ENCODE measurements around the gene TNNT1.

TNNT1 gene

DNA sequence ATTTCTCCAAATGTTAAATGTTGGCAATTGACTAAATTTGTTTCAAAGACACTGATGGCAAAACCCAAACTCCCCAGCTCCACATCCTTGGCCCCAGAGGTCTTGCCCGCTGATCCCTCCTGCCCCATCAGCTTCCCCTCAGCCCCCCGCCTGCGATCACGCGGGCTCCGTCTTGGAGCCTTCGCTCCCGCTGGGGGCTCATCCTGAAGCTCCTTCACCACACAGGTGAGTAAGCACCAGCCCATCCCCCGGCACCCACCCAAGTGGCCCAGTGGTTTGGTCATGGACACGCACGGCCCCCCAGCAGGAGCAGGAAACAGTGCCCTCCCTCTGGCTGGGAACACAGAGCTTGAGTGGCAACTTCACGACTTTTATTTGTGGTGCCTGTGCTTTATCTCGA is 58.4 kb downstream of the TNNT1 start:
- no peak for ATAC-seq

DNA sequence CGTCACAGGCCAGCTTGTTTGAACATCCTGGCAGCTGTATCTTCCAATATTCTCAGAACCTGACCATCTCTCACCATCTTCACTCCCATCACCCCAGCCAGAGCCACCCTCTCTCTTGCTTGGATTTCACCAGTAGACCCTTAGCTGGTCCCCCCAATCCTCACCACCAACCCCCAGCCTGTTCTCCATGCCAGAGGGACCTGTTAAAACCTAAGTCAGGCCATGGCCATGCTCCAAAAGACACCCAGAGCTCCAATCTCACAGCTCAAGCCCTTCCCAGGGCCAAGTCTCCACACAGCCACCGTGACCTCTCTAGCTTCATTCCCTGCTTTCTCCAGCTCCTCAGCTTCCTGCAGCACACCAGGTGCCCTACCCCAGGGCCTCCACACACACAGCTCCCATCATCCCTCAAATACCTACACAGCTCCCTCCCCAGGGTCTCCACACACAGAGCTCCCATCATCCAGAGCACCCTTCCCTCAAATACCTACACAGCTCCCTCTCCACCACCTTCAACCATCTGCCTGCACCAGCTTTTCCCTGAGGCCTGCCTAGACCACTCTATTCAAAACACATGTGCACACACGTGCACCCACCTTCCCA is 59.6 kb downstream of the TNNT1 start:
- ATAC-seq: no peak
- TF ChIP-seq ESRRG (CRISPR knock-in tag; IDR thresholded peaks at IDR 0.05): no peak
- no peak for TF ChIP-seq ZFP30 (CRISPR knock-in tag; IDR thresholded peaks at IDR 0.05)
- TF ChIP-seq, protein P1, sequence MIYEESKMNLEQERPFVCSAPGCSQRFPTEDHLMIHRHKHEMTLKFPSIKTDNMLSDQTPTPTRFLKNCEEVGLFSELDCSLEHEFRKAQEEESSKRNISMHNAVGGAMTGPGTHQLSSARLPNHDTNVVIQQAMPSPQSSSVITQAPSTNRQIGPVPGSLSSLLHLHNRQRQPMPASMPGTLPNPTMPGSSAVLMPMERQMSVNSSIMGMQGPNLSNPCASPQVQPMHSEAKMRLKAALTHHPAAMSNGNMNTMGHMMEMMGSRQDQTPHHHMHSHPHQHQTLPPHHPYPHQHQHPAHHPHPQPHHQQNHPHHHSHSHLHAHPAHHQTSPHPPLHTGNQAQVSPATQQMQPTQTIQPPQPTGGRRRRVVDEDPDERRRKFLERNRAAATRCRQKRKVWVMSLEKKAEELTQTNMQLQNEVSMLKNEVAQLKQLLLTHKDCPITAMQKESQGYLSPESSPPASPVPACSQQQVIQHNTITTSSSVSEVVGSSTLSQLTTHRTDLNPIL (CRISPR knock-in tag; IDR thresholded peaks at IDR 0.05; ENCODE audit: low read depth): no peak
- no peak for TF ChIP-seq ZNF8 (CRISPR knock-in tag; IDR thresholded peaks at IDR 0.05)
- TF ChIP-seq BACH2 (CRISPR knock-in tag; IDR thresholded peaks at IDR 0.05; ENCODE audit: borderline replicate concordance): no peak
- no peak for TF ChIP-seq RARB (CRISPR knock-in tag; IDR thresholded peaks at IDR 0.05)
- TF ChIP-seq ARNTL (CRISPR knock-in tag; IDR thresholded peaks at IDR 0.05; ENCODE audit: borderline replicate concordance, low read depth): no peak
- no peak for TF ChIP-seq CSDC2 (CRISPR knock-in tag; IDR thresholded peaks at IDR 0.05)
- TF ChIP-seq, protein P2, sequence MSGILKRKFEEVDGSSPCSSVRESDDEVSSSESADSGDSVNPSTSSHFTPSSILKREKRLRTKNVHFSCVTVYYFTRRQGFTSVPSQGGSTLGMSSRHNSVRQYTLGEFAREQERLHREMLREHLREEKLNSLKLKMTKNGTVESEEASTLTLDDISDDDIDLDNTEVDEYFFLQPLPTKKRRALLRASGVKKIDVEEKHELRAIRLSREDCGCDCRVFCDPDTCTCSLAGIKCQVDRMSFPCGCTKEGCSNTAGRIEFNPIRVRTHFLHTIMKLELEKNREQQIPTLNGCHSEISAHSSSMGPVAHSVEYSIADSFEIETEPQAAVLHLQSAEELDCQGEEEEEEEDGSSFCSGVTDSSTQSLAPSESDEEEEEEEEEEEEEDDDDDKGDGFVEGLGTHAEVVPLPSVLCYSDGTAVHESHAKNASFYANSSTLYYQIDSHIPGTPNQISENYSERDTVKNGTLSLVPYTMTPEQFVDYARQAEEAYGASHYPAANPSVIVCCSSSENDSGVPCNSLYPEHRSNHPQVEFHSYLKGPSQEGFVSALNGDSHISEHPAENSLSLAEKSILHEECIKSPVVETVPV (CRISPR knock-in tag; IDR thresholded peaks at IDR 0.05): no peak
- no peak for TF ChIP-seq ZNF565 (CRISPR knock-in tag; conservative IDR thresholded peaks at IDR 0.05; ENCODE audit: low read depth)
- no peak for TF ChIP-seq ZC3H10 (CRISPR knock-in tag; IDR thresholded peaks at IDR 0.05)
- no peak for TF ChIP-seq OSR1 (CRISPR knock-in tag; IDR thresholded peaks at IDR 0.05)
- no peak for TF ChIP-seq ZNF70 (CRISPR knock-in tag; IDR thresholded peaks at IDR 0.05)
- TF ChIP-seq, protein P3, sequence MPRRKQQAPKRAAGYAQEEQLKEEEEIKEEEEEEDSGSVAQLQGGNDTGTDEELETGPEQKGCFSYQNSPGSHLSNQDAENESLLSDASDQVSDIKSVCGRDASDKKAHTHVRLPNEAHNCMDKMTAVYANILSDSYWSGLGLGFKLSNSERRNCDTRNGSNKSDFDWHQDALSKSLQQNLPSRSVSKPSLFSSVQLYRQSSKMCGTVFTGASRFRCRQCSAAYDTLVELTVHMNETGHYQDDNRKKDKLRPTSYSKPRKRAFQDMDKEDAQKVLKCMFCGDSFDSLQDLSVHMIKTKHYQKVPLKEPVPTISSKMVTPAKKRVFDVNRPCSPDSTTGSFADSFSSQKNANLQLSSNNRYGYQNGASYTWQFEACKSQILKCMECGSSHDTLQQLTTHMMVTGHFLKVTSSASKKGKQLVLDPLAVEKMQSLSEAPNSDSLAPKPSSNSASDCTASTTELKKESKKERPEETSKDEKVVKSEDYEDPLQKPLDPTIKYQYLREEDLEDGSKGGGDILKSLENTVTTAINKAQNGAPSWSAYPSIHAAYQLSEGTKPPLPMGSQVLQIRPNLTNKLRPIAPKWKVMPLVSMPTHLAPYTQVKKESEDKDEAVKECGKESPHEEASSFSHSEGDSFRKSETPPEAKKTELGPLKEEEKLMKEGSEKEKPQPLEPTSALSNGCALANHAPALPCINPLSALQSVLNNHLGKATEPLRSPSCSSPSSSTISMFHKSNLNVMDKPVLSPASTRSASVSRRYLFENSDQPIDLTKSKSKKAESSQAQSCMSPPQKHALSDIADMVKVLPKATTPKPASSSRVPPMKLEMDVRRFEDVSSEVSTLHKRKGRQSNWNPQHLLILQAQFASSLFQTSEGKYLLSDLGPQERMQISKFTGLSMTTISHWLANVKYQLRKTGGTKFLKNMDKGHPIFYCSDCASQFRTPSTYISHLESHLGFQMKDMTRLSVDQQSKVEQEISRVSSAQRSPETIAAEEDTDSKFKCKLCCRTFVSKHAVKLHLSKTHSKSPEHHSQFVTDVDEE (CRISPR knock-in tag; IDR thresholded peaks at IDR 0.05): no peak
- no peak for TF ChIP-seq ZFP3 (CRISPR knock-in tag; IDR thresholded peaks at IDR 0.05)
- TF ChIP-seq GLIS3 (CRISPR knock-in tag; IDR thresholded peaks at IDR 0.05): no peak
- no peak for TF ChIP-seq TOX (CRISPR knock-in tag; IDR thresholded peaks at IDR 0.05; ENCODE audit: borderline replicate concordance)
- no peak for TF ChIP-seq SNAI2 (CRISPR knock-in tag; IDR thresholded peaks at IDR 0.05)

More for the DNA sequence above, 58.4 kb downstream of the TNNT1 start:
- TF ChIP-seq OSR1 (CRISPR knock-in tag; IDR thresholded peaks at IDR 0.05) (no peak), RARB (CRISPR knock-in tag; IDR thresholded peaks at IDR 0.05) (no peak), TCF4 (CRISPR knock-in tag; IDR thresholded peaks at IDR 0.05; ENCODE audit: borderline replicate concordance) (no peak), ZC3H10 (CRISPR knock-in tag; IDR thresholded peaks at IDR 0.05) (no peak)
- TF ChIP-seq, protein P2 (CRISPR knock-in tag; IDR thresholded peaks at IDR 0.05): no peak

DNA sequence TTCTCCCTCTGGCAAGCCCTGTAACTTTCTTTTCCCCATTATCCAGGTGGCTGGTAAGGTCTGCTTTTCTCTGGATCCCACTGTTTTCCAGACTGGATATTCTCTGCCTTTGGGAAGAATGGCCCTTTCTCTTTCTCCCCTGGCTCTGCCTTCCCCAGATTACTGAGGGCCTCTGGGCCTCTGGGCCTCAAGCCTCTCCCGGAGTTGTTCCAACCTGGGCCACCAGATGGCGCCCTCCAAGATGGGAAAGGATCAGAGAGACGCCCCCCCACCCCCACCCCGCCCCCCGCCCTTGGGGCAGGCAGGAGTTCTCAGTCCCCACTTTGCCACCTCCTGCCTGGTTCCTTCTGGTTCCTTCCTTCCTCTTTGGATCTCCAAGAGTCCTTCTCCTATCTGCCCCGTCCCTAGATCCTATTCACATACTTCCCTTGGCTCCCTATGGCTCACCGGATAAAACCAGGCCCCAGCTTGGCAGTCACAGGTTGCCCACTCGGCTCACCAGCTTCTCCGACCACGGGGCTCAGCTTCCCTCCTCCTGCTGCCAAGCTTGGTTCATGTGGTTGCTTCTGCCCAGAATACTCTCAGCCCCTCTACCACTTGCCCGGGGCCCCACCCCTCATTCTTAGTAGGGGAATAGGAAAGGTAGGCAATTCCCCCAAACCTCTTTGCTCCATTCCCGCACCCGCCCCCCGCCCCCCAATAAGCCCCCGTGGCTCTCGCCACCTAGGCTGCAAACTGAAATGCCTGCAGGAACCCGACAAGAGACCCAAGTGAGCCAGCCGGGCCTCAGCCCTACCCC is 60.3 kb downstream of the TNNT1 start:
- ATAC-seq: peak; percentile 50
- no peak for TF ChIP-seq ZFP30 (CRISPR knock-in tag; IDR thresholded peaks at IDR 0.05)
- TF ChIP-seq SNAI2 (CRISPR knock-in tag; IDR thresholded peaks at IDR 0.05): no peak
- TF ChIP-seq BACH2 (CRISPR knock-in tag; IDR thresholded peaks at IDR 0.05; ENCODE audit: borderline replicate concordance): no peak
- TF ChIP-seq ZNF70 (CRISPR knock-in tag; IDR thresholded peaks at IDR 0.05): no peak

DNA sequence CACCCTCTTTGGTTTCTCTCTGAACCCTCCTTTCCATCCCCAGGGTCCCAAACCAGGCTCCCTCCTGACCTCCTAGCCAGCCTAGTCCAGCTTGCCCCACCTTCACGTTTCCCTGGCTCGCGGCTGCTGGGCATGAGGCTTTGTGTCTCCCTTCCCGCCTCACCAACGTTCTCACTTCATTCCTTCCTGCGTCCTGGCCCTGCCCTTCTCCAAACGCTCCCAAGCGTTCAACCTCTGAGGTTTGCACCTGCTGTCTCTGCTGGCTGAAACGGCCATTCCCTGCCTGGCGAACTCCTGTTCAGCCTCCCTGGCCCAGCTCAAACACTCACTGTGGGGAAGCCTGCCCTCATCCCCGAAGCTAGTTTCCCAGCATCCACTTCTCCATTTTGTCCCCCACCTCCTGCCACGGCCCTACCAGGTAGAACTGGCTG is 61.0 kb downstream of the TNNT1 start:
- TF ChIP-seq ZFP3 (CRISPR knock-in tag; IDR thresholded peaks at IDR 0.05) (peak; percentile 77), ZC3H10 (CRISPR knock-in tag; IDR thresholded peaks at IDR 0.05) (no peak)
- ATAC-seq: no peak

All from SK-N-SH treated with all-trans-retinoic acid at 6 μM for 48 hours (cell line).